ENCODE data around the gene L3MBTL3. TPM values are rescaled to one million over a fixed set of nuclear protein-coding genes. Genes with fewer than 3 reads are reported as not detected.
"Not testable (repeated sequence)": the region's sequence is repeated elsewhere in the genome, so short reads cannot be mapped to it uniquely, and the experiment has no call there.

Gene L3MBTL3
- total RNA-seq, 1 experiment from 2014 or later, result 31.5 TPM

GRCh38 chr6:130164251-130164650 lies 145.9 kb downstream of the L3MBTL3 start:
- no TSS peak for BruUV-seq (replicated peaks)
- Histone ChIP-seq H3K36me3 (ENCODE audit: control insufficient read depth in 1 of 2, insufficient read depth in 2 of 2, low read length in 2 of 2) (no peaks in the 10 kb centered on the region), H3K4me1 (ENCODE audit: control insufficient read depth in 1 of 2, insufficient read depth in 2 of 2, low read length in 2 of 2) (no peaks in the 10 kb centered on the region), H3K27ac (ENCODE audit: low read depth, low read length) (no peak overlapping the region), H3K4me2 (ENCODE audit: low read length) (no peak overlapping the region), H3K9me2 (ENCODE audit: insufficient read depth) (no peaks in the 10 kb centered on the region), H3K4me3 (replicated peaks in 1 of 2; ENCODE audit: low read depth in 1 of 2, low read length in 2 of 2) (no peak overlapping the region), H3K9ac (ENCODE audit: low read length) (no peak overlapping the region), H3K9me3 (ENCODE audit: control insufficient read depth in 1 of 2, insufficient read depth in 1 of 2, low read depth in 1 of 2, low read length in 2 of 2) (no peaks in the 10 kb centered on the region), H3K27me3 (ENCODE audit: insufficient read depth, low read length) (no peaks in the 10 kb centered on the region), H2AFZ (ENCODE audit: low read depth, low read length, poor library complexity, severe bottlenecking) (no peak overlapping the region), H3K79me2 (ENCODE audit: insufficient read depth, low read length) (no peaks in the 10 kb centered on the region), H4K20me1 (ENCODE audit: insufficient read depth) (no peaks in the 10 kb centered on the region)
- ChIA-PET RAD21 (ENCODE audit: low non-redundant PET in 1 of 2, low total read pairs in 2 of 2, uncharacterized antibody in 2 of 2, unreplicated experiment in 2 of 2) (no interaction called here), CTCF (no interaction called here), POLR2A (no interaction called here)
- ATAC-seq (no peak), DNase-seq (ENCODE audit: low read depth, low spot score) (no peak)
- intact Hi-C loops (cut with micrococcal nuclease), result no loop called here
- TF ChIP-seq CBX3 (IDR thresholded peaks at IDR 0.05; ENCODE audit: low read depth) (no peak), ZNF274 (IDR thresholded peaks at IDR 0.05; ENCODE audit: low read depth, low read length) (no peak), SP1 (IDR thresholded peaks at IDR 0.05; ENCODE audit: low read depth) (no peak), JUND (IDR thresholded peaks at IDR 0.05) (no peak), ATF3 (IDR thresholded peaks at IDR 0.05) (no peak), POLR2AphosphoS5 (IDR thresholded peaks at IDR 0.05; ENCODE audit: low read depth, low read length) (no peak), EZH2 (IDR thresholded peaks at IDR 0.05) (no peak), EZH2phosphoT487 (IDR thresholded peaks at IDR 0.05; ENCODE audit: borderline replicate concordance) (no peak), SRF (IDR thresholded peaks at IDR 0.05; ENCODE audit: low read depth) (no peak)

- Histone ChIP-seq H3K9me2 (ENCODE audit: insufficient read depth) (no peaks in the 10 kb centered on the region), H4K20me1 (ENCODE audit: insufficient read depth) (no peaks in the 10 kb centered on the region), H3K79me2 (ENCODE audit: insufficient read depth, low read length) (no peaks in the 10 kb centered on the region), H3K9ac (ENCODE audit: low read length) (no peak overlapping the region), H3K36me3 (ENCODE audit: control insufficient read depth in 1 of 2, insufficient read depth in 2 of 2, low read length in 2 of 2) (no peaks in the 10 kb centered on the region), H3K27me3 (ENCODE audit: insufficient read depth, low read length) (no peaks in the 10 kb centered on the region), H2AFZ (ENCODE audit: low read depth, low read length, poor library complexity, severe bottlenecking) (no peak overlapping the region), H3K4me3 (replicated peaks in 1 of 2; ENCODE audit: low read depth in 1 of 2, low read length in 2 of 2) (no peak overlapping the region), H3K4me2 (ENCODE audit: low read length) (no peak overlapping the region), H3K27ac (ENCODE audit: low read depth, low read length) (no peak overlapping the region), H3K9me3 (ENCODE audit: control insufficient read depth in 1 of 2, insufficient read depth in 1 of 2, low read depth in 1 of 2, low read length in 2 of 2) (no peaks in the 10 kb centered on the region), H3K4me1 (ENCODE audit: control insufficient read depth in 1 of 2, insufficient read depth in 2 of 2, low read length in 2 of 2) (no peaks in the 10 kb centered on the region)
- no peak for TF ChIP-seq ZNF274 (IDR thresholded peaks at IDR 0.05; ENCODE audit: low read depth, low read length)
- TF ChIP-seq ZBTB33 (IDR thresholded peaks at IDR 0.05; ENCODE audit: extremely low read depth, insufficient replicate concordance, low read length), result no peak
- TF ChIP-seq FOSL1 (IDR thresholded peaks at IDR 0.05; ENCODE audit: low read depth), result no peak
- no peak for TF ChIP-seq SIN3A (IDR thresholded peaks at IDR 0.05; ENCODE audit: low read depth)
- TF ChIP-seq CEBPB (IDR thresholded peaks at IDR 0.05; ENCODE audit: low read depth), result no peak
- TF ChIP-seq TCF7L2 (IDR thresholded peaks at IDR 0.05; ENCODE audit: borderline replicate concordance, extremely low read depth, insufficient read depth, insufficient read length), result no peak
- TF ChIP-seq RAD21 (IDR thresholded peaks at IDR 0.05; ENCODE audit: low read depth), result no peak
- no peak for TF ChIP-seq MAX (IDR thresholded peaks at IDR 0.05)
- DNase-seq (ENCODE audit: low read depth, low spot score) (no peak), ATAC-seq (no peak)
- ChIA-PET RAD21 (ENCODE audit: low non-redundant PET in 1 of 2, low total read pairs in 2 of 2, uncharacterized antibody in 2 of 2, unreplicated experiment in 2 of 2) (no interaction called here), POLR2A (no interaction called here), CTCF (no interaction called here)
- BruUV-seq (replicated peaks), result no TSS peak
- intact Hi-C loops (cut with micrococcal nuclease), result no loop called here
Measured at GRCh38 chr6:130167655-130168054, 149.3 kb downstream of the L3MBTL3 start.

GRCh38 chr6:130170160-130170559 lies 151.8 kb downstream of the L3MBTL3 start:
- CTCF ChIA-PET; H3K9ac ChIP-seq (ENCODE audit: low read length); H3K9me3 ChIP-seq (ENCODE audit: control insufficient read depth in 1 of 2, insufficient read depth in 1 of 2, low read depth in 1 of 2, low read length in 2 of 2); H3K27ac ChIP-seq (ENCODE audit: low read depth, low read length); H3K79me2 ChIP-seq (ENCODE audit: insufficient read depth, low read length); DNase-seq (ENCODE audit: low read depth, low spot score); H3K27me3 ChIP-seq (ENCODE audit: insufficient read depth, low read length); ATAC-seq; H3K4me3 ChIP-seq (replicated peaks in 1 of 2; ENCODE audit: low read depth in 1 of 2, low read length in 2 of 2); H4K20me1 ChIP-seq (ENCODE audit: insufficient read depth); H3K4me1 ChIP-seq (ENCODE audit: control insufficient read depth in 1 of 2, insufficient read depth in 2 of 2, low read length in 2 of 2); intact Hi-C loops (cut with micrococcal nuclease); H3K36me3 ChIP-seq (ENCODE audit: control insufficient read depth in 1 of 2, insufficient read depth in 2 of 2, low read length in 2 of 2); H2AFZ ChIP-seq (ENCODE audit: low read depth, low read length, poor library complexity, severe bottlenecking); BruUV-seq (replicated peaks); H3K4me2 ChIP-seq (ENCODE audit: low read length); H3K9me2 ChIP-seq (ENCODE audit: insufficient read depth); POLR2A ChIA-PET; RAD21 ChIA-PET (ENCODE audit: low non-redundant PET in 1 of 2, low total read pairs in 2 of 2, uncharacterized antibody in 2 of 2, unreplicated experiment in 2 of 2): not testable (repeated sequence)

All from HCT116 (cell line).